Keratinocyte (primary cell): ENCODE measurements around the gene NAPA.

Experiments
- CTCF ChIP-seq, 3 experiments: IDR thresholded peaks in 1 of 3; conservative IDR thresholded peaks in 1 of 3; optimal IDR thresholded peaks in 1 of 3; 2 replicates in 2 of 3; 3 replicates in 1 of 3; pipeline versions ENCODE3 to v1.5.1; 2011; ENCODE audit warnings: low read length in 3 of 3, mild to moderate bottlenecking in 3 of 3, moderate library complexity in 2 of 3, control low read depth in 1 of 3, inconsistent platforms in 1 of 3; ENCODE audit not compliant: insufficient read depth in 2 of 3; ENCODE audit errors: extremely low read depth in 1 of 3
- EZH2 ChIP-seq: IDR thresholded peaks from one replicate; pipeline ENCODE4 v1.6.1; 2012; ENCODE audit warnings: inconsistent platforms, mild to moderate bottlenecking, low read length, moderate library complexity

GRCh38 chr19:47445527-47445926 lies 69.3 kb downstream of the NAPA start:
- no peak for TF ChIP-seq CTCF (optimal IDR thresholded peaks at IDR 0.05 in 1 of 3, IDR thresholded peaks at IDR 0.05 in 1 of 3, conservative IDR thresholded peaks at IDR 0.05 in 1 of 3; ENCODE audit: extremely low read depth in 1 of 3, insufficient read depth in 2 of 3, low read length in 3 of 3)
- no peak for TF ChIP-seq EZH2
